Colonic mucosa (tissue), 4 donors: ENCODE results near the gene ANKFY1. TPM values are rescaled to one million over a fixed set of nuclear protein-coding genes. Genes with fewer than 3 reads are reported as not detected.
A peak's percentile ranks its signal among the peaks of the same experiment; 100 is the strongest.

Experiments
- DNase-seq: peaks from one replicate; pipeline ENCODE4 v3.0.0-alpha.2; 2020
- H3K27ac ChIP-seq: fragments of 200-600 bp; one replicate; pipeline ENCODE4 v1.8.0; 2021
- H3K27me3 ChIP-seq: fragments of 200-600 bp; one replicate; pipeline ENCODE4 v1.8.0; 2021
- H3K36me3 ChIP-seq: fragments of 200-600 bp; one replicate; pipeline ENCODE4 v1.8.0; 2021
- H3K4me1 ChIP-seq: fragments of 200-600 bp; one replicate; pipeline ENCODE4 v1.8.0; 2021; ENCODE audit warnings: mild to moderate bottlenecking
- H3K4me3 ChIP-seq: fragments of 200-600 bp; one replicate; pipeline ENCODE4 v1.8.0; 2021
- H3K9ac ChIP-seq, 2 donors: one replicate each; pipeline ENCODE4 v1.7.0; 2013; ENCODE audit warnings: control low read depth in 2 of 2, low read depth in 2 of 2, low read length in 2 of 2
- H3K9me3 ChIP-seq: fragments of 200-600 bp; one replicate; pipeline ENCODE4 v1.8.0; 2021
- CTCF ChIP-seq: fragments of 200-600 bp; IDR thresholded peaks from one replicate; pipeline ENCODE4 v1.8.0; 2022; ENCODE audit warnings: antibody characterized with exemption, mild to moderate bottlenecking
- intact Hi-C: fragments of 100-400 bp; cut with DNase I; formaldehyde crosslinking; loops from one replicate; pipeline ENCODE4 v1.14.1; 2022
- total RNA-seq, 2 donors: library from RNA; stranded (reverse); fragmentation: NEBNext Ultra II Directional in 1 of 2; extraction: Animal tissue kit (Norgen Biotek cat#: 25700) in 1 of 2; gene quantifications; one replicate each; pipeline ENCODE4 v1.2.1, GENCODE V29; 2021
- donor health status: healthy.
- donor health status: DM: no; HTN: no; CAD: no.
- donor health status: DM: no; HTN: no; CAD: no.

The ANKFY1 gene
- total RNA-seq, 2 donors from 2014 or later = 43.8 to 51.8 TPM

- no peaks in the 10 kb centered on the region for H3K36me3 ChIP-seq
- peak overlapping the region in 1 of 2 donors; percentile 84 for H3K9ac ChIP-seq
- peak overlapping the region; percentile 67 for H3K27ac ChIP-seq
- peak; percentile 72 for DNase-seq
- TF ChIP-seq CTCF = no peak
- no peaks in the 10 kb centered on the region for H3K9me3 ChIP-seq
- intact Hi-C loops = no loop called here
- no peak overlapping the region for H3K4me3 ChIP-seq
- no peaks in the 10 kb centered on the region for H3K27me3 ChIP-seq
- H3K4me1 ChIP-seq = peaks cover 36% of the 10 kb centered on the region
Measured at GRCh38 chr17:4136373-4136772, 127.4 kb downstream of the ANKFY1 start.

- DNase-seq = no peak
- Histone ChIP-seq H3K36me3 (no peaks in the 10 kb centered on the region), H3K9ac (peak overlapping the region in 1 of 2 donors; percentile 71), H3K27me3 (no peaks in the 10 kb centered on the region), H3K4me3 (no peak overlapping the region), H3K9me3 (no peaks in the 10 kb centered on the region), H3K4me1 (peaks cover 36% of the 10 kb centered on the region), H3K27ac (peak overlapping the region; percentile 67)
- TF ChIP-seq CTCF = no peak
- intact Hi-C loops = no loop called here
Measured at GRCh38 chr17:4135489-4135888, 128.3 kb downstream of the ANKFY1 start.

GRCh38 chr17:4134721-4135120, 129.1 kb downstream of the ANKFY1 start:
- no peak for TF ChIP-seq CTCF
- peak; percentile 44 for DNase-seq
- intact Hi-C loops = no loop called here
- peaks cover 32% of the 10 kb centered on the region for H3K4me1 ChIP-seq
- no peak overlapping the region for H3K4me3 ChIP-seq
- no peaks in the 10 kb centered on the region for H3K27me3 ChIP-seq
- H3K9ac ChIP-seq = peak overlapping the region in 1 of 2 donors; percentile 71
- no peaks in the 10 kb centered on the region for H3K9me3 ChIP-seq
- no peaks in the 10 kb centered on the region for H3K36me3 ChIP-seq
- H3K27ac ChIP-seq = peak overlapping the region; percentile 67

GRCh38 chr17:4130715-4131114, 133.1 kb downstream of the ANKFY1 start:
- Histone ChIP-seq H3K4me3 (no peak overlapping the region), H3K27me3 (no peaks in the 10 kb centered on the region), H3K9ac (no peak overlapping the region), H3K4me1 (peaks cover 16% of the 10 kb centered on the region), H3K36me3 (no peaks in the 10 kb centered on the region), H3K9me3 (no peaks in the 10 kb centered on the region), H3K27ac (peak overlapping the region; percentile 48)
- intact Hi-C loops = no loop called here
- no peak for TF ChIP-seq CTCF
- peak; percentile 64 for DNase-seq

GRCh38 chr17:4127555-4127954, 136.2 kb downstream of the ANKFY1 start:
- Histone ChIP-seq H3K4me3 (no peak overlapping the region), H3K4me1 (peaks cover 6% of the 10 kb centered on the region), H3K36me3 (no peaks in the 10 kb centered on the region), H3K27me3 (no peaks in the 10 kb centered on the region), H3K9me3 (no peaks in the 10 kb centered on the region), H3K9ac (no peak overlapping the region), H3K27ac (no peak overlapping the region)
- no peak for TF ChIP-seq CTCF
- no peak for DNase-seq
- intact Hi-C loops = no loop called here

GRCh38 chr17:4125552-4125951, 138.2 kb downstream of the ANKFY1 start:
- no peak for DNase-seq
- Histone ChIP-seq H3K9ac (no peak overlapping the region), H3K27me3 (no peaks in the 10 kb centered on the region), H3K27ac (no peak overlapping the region), H3K4me1 (no peaks in the 10 kb centered on the region), H3K36me3 (no peaks in the 10 kb centered on the region), H3K9me3 (no peaks in the 10 kb centered on the region), H3K4me3 (no peak overlapping the region)
- TF ChIP-seq CTCF = no peak
- intact Hi-C loops = no loop called here
